ENCODE measurements around the gene SRCAP.
"Not testable (repeated sequence)": the region's sequence is repeated elsewhere in the genome, so short reads cannot be mapped to it uniquely, and the experiment has no call there.

SRCAP gene

GRCh38 chr16:30663820-30664219 lies 35.2 kb upstream of the SRCAP start:
- DNase-seq (ENCODE audit: low read depth in 2 of 2): no peak

GRCh38 chr16:30664616-30665109 lies 34.3 kb upstream of the SRCAP start:
- no peak for DNase-seq (ENCODE audit: low read depth in 2 of 2)

- DNase-seq (ENCODE audit: low read depth in 2 of 2): no peak
These were observed 33.7 kb upstream of the SRCAP start for GRCh38 chr16:30665155-30665829.

- no peak for DNase-seq (ENCODE audit: low read depth in 2 of 2)
These were observed 33.2 kb upstream of the SRCAP start for GRCh38 chr16:30665830-30666190.

DNA sequence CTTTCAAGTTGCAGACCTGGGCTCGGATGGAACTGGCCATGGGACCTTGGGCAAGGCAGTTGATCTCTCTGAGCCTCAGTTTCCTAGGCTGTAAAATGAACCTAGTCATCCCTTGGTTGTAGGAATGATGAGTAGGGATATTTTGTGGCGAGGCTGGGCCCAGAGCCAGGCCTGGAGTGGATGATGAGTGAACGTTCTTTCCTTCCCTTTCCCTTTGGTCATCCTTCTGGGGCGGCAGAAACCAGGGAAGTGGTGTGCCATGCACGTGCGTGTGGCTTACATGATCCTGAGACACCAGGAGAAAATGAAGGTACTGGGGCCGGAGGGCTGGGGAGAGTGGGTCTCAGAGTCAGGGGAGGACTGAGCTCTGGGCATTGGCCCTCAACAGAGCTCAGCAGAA lies 32.3 kb upstream of the SRCAP start:
- no peak for DNase-seq (ENCODE audit: low read depth in 2 of 2)

- DNase-seq (ENCODE audit: low read depth in 2 of 2): no peak
These were observed 31.5 kb upstream of the SRCAP start for GRCh38 chr16:30667361-30667905.

DNA sequence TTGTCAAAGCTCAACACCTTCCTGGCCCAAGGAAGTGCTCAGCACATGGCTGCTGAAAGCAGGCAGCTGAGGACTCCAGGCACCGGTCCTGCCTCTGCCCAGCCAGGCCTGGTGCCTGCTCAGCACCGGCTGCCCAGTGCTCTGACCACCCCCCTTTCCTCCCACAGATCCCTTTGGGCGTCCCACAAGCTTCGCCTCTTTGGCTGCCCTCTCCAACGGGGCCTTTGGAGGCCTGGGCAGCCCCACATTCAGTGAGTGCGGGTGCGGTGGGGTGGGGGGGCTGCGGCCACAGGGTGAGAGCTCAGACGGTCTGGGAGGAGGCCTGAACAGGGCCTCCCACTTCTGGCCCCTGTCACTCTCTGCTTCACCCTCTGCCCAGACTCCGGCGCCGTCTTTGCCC lies 30.6 kb upstream of the SRCAP start:
- no peak for DNase-seq (ENCODE audit: low read depth in 2 of 2)

GRCh38 chr16:30669026-30669902 lies 29.7 kb upstream of the SRCAP start:
- no peak for DNase-seq (ENCODE audit: low read depth in 2 of 2)

DNA sequence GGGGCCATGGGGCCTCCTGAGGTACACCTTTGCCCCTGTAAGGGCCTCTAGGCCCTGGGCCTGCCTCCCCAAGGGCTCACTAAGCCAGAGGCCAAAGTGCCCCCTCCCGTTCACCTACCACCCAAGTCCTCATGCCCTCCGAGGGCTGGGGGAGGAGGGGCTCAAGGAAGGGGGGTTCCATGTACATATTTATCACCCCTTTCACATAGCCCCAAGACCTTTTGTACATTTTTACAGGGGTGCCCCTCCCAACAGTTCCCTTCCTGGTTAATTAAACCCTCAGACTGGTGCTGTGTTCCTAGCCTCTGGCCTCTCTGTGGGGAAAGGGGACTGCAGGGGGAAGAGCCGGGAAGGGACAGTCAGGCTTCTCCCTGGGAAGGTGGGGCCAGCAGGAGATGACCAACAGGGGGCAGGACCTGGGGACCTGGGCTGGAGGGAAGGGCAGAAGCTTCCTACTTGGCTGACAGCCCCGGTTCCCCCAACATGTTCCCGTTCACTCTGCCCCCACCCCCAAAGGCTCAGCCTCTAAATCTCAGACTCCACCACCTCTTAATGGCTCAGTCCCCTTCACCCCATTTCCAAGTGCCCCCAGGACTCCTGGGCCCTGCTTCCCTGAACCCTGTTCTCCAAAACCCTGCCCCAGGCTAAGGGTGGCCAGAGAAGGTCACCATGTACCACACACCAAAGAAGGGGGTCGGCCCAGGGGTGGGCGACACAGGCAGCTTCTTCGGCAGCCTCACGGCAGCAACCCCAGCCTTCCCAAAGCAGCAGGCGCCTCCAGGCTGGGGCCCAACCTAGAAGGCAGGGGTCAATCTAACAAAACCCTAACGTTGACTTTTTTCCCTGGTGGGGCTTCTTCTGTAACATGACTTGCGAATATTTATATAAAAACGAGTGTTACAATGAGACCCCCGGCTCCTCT lies 28.8 kb upstream of the SRCAP start:
- DNase-seq (ENCODE audit: low read depth in 2 of 2): no peak

DNA sequence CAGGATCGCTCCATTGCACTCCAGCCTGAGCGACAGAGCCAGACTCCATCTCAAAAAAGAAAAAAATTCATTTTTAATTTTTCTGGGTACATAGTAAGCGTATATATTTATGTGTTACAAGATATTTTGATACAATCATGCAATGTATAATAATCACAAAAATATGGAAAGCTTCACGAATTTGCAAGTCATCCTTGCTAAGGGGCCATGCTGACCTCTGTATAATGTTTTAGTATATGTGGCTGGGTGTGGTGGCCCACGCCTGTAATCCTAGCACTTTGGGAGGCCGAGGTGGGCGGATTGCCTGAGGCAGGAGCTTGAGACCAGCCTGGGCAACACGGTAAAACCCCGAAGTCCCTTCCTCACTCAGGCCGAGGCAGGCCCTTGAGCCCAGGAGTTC lies 23.8 kb upstream of the SRCAP start:
- no peak for DNase-seq (ENCODE audit: low read depth in 2 of 2)

- no peak for DNase-seq (ENCODE audit: low read depth in 2 of 2)
These were observed 20.9 kb upstream of the SRCAP start for GRCh38 chr16:30677931-30678585.

GRCh38 chr16:30678586-30678970 lies 20.4 kb upstream of the SRCAP start:
- DNase-seq (ENCODE audit: low read depth in 2 of 2): no peak

DNA sequence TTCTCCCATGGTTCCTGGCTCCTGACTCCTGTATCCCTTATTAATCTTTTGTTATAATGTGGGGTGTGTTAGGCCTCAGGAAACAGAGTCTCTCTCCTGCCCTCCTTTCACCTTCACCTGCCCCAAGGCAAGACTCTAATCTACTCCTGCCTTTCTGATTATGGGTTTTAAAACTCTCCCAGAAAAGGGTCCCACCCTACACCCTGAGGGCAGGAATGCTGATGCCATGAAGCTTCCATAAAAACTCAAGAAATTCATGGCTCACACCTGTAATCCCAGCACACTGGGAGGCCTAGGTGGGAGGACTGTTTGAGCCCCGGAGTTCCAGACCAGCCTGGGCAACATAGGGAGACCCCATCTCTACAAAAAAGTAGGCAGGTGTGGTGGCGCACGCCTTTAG lies 18.6 kb upstream of the SRCAP start:
- no peak for DNase-seq (ENCODE audit: low read depth in 2 of 2)

DNA sequence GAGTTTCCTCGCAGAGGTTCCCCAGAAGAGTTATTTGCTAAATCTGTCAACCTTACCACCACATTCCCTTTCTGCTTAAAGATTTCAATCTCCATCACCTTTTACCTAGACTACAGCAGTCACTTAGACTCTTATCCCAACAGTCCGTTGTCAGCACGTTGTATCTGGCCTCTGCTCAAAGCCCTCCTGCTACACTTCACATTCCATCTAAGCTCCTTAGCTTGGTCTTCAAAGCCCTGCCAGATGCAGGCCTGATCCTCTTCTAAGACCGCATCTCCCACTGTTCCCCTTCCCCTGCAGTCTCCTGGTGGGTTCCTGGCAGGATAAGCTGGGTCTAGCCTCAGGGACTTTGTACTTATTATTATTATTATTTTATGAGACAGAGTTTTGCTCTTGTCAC lies 10.3 kb upstream of the SRCAP start:
- DNase-seq (ENCODE audit: low read depth in 2 of 2): no peak

DNA sequence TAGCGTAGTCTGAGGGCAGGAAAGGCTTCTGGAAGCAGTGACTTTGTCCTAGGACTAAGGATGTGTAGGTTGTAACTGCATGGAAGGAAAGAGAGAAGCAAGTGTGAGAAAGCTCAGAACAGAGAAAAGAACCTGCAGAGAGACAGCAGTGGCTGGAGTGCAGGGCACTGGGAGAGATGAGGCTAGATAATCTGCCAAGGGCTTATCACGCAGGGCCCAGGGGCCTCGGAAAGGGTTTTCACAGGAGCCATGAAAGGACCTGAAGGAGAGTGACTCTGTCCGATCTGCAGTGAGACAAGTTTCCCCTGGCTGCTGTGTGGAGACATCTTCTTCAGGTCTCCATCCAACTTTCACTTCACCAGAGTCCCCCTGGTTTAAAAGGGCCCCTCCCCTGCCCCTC lies 7.1 kb upstream of the SRCAP start:
- DNase-seq (ENCODE audit: low read depth in 2 of 2): no peak

GRCh38 chr16:30692396-30693064 lies 6.4 kb upstream of the SRCAP start:
- DNase-seq (ENCODE audit: low read depth in 2 of 2): no peak

DNA sequence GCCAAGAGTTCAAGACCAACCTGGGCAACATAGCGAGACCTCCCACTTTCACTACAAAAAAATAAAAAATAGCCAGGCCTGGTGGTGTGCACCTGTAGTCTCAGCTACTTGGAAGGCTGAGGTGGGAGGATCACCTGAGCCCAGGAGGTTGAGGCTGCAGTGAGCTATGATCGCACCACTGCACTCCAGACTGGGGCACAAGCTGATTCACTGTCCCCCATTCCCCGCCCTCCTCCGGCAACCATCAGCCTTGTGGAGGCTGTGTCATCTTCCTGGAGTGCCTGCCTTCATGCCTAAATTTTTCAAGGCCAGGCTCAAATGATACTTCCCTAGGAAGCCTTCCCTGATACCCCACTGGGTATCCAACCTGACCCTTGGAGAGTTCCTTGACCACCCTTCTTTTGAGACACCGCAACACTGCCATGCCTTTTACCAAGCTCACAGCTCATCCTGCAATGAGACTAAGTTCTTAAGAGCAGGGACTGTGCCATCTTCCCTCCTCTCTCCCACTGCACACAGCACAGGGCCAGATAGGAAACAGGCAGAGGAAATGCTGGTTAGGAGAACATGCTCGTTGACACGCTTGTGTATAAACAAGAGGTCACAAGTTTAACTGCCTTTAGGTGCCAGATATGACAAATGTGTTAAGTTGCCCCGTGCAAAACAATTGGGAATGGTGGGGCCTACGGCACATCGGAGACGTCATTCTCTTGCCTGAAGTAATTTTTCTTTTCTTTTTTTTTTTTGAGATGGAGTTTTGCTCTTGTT lies 3.9 kb upstream of the SRCAP start:
- DNase-seq (ENCODE audit: low read depth in 2 of 2): no peak

DNA sequence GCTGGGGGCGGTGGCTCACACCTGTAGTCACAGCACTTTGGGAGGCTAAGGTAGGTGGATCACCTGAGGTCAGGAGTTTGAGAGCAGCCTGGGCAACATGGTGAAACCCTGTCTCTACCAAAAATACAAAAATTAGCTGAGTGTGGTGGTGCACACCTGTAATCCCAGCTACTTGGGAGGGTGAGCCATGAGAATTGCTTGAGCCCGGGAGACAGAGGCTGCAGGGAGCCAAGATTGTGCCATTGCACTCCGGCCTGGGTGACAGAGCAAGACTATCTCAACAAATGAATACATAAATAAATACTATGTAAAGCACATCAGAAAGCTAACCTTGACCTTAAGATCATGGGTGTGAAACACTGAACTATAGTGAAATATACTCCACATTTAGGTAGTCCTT lies 2.3 kb upstream of the SRCAP start:
- DNase-seq (ENCODE audit: low read depth in 2 of 2): not testable (repeated sequence)

GRCh38 chr16:30697264-30698138 lies 1.5 kb upstream of the SRCAP start:
- no peak for DNase-seq (ENCODE audit: low read depth in 2 of 2)

Data from activated CD4-positive, alpha-beta T cell treated with anti-CD3 and anti-CD28 coated beads for 24 hours (primary cell).